HepG2 (cell line): ENCODE measurements around the gene TPBGL. TPM values are rescaled to one million over a fixed set of nuclear protein-coding genes. Genes with fewer than 3 reads are reported as not detected.

Experiments used
- HNRNPUL1 ChIP-seq: fragments of 200-400 bp; formaldehyde crosslinking; IDR thresholded peaks from 2 replicates; pipeline ENCODE4 v1.6.1; 2017; ENCODE audit warnings: low read depth, mild to moderate bottlenecking, low read length, moderate library complexity
- HOXA9 ChIP-seq: sonication (generic); formaldehyde crosslinking; IDR thresholded peaks from 2 replicates; pipeline ENCODE4 v1.8.1; 2022; ENCODE audit warnings: missing genetic modification reagents, mild to moderate bottlenecking, moderate library complexity, borderline replicate concordance
- IRX3 ChIP-seq: sonication (generic); formaldehyde crosslinking; IDR thresholded peaks from 2 replicates; pipeline ENCODE4 v1.8.1; 2023; ENCODE audit warnings: mild to moderate bottlenecking, low read depth, missing genetic modification reagents, borderline replicate concordance
- JDP2 ChIP-seq: sonication (generic); formaldehyde crosslinking; IDR thresholded peaks from 2 replicates; pipeline ENCODE4 v1.8.1; 2022; ENCODE audit warnings: missing genetic modification reagents, borderline replicate concordance
- MTF1 ChIP-seq: sonication (generic); formaldehyde crosslinking; IDR thresholded peaks from 2 replicates; pipeline ENCODE4 v1.5.0; 2020; ENCODE audit warnings: missing genetic modification reagents
- NFYB ChIP-seq: sonication (generic); formaldehyde crosslinking; IDR thresholded peaks from 2 replicates; pipeline ENCODE4 v1.4.0; 2020; ENCODE audit warnings: missing genetic modification reagents
- PCBP2 ChIP-seq: fragments of 200-400 bp; formaldehyde crosslinking; optimal IDR thresholded peaks from 2 replicates; pipeline ENCODE3; 2018; ENCODE audit warnings: low read length, low read depth; ENCODE audit not compliant: poor library complexity, severe bottlenecking
- ZBTB1 ChIP-seq: sonication (generic); formaldehyde crosslinking; IDR thresholded peaks from 2 replicates; pipeline ENCODE4 v1.4.0; 2020; ENCODE audit warnings: missing genetic modification reagents, borderline replicate concordance
- ZC3H4 ChIP-seq: sonication (generic); formaldehyde crosslinking; IDR thresholded peaks from 2 replicates; pipeline ENCODE4 v1.4.0; 2020; ENCODE audit warnings: missing genetic modification reagents, borderline replicate concordance
- ZNF251 ChIP-seq: sonication (generic); formaldehyde crosslinking; IDR thresholded peaks from 2 replicates; pipeline ENCODE4 v1.9.0; 2021; ENCODE audit warnings: mild to moderate bottlenecking, missing genetic modification reagents
- ZNF501 ChIP-seq: sonication (generic); formaldehyde crosslinking; IDR thresholded peaks from 2 replicates; pipeline ENCODE4 v1.5.1; 2020; ENCODE audit warnings: mild to moderate bottlenecking, moderate library complexity, missing genetic modification reagents
- ZNF720 ChIP-seq: sonication (generic); formaldehyde crosslinking; IDR thresholded peaks from 2 replicates; pipeline ENCODE4 v1.4.0; 2020; ENCODE audit warnings: missing genetic modification reagents
- ZSCAN12 ChIP-seq: sonication (generic); formaldehyde crosslinking; IDR thresholded peaks from 2 replicates; pipeline ENCODE4 v1.9.0; 2021; ENCODE audit warnings: mild to moderate bottlenecking, missing genetic modification reagents
- polyA plus RNA-seq, 8 experiments: library from polyadenylated mRNA; depleted of rRNA in 3 of 8; stranded (reverse) in 7 of 8; unstranded in 1 of 8; fragments of >200 nt; fragmentation: Illumina TruSeq in 4 of 8; extraction: Trizol in 4 of 8; gene quantifications; 2 replicates each; pipeline versions ENCODE4 v1.2.1 to v1.2.3, GENCODE V29; 2011 to 2016; ENCODE audit warnings: low read depth in 4 of 8, missing spikeins in 1 of 8, mixed read lengths in 1 of 8; ENCODE audit not compliant: insufficient read depth in 1 of 8
- total RNA-seq, 5 experiments: library from RNA; depleted of rRNA; stranded (reverse); fragments of >200 nt; fragmentation: Illumina TruSeq; extraction: Trizol; gene quantifications; 2 replicates each; pipeline ENCODE4 v1.2.3, GENCODE V29; 2016; ENCODE audit warnings: low read depth in 1 of 5
- TF ChIP-seq, protein P1 (sequence below): IDR thresholded peaks from 2 replicates; pipeline ENCODE4 v1.6.1; 2016
- TF ChIP-seq, protein P2 (sequence below): sonication (generic); formaldehyde crosslinking; IDR thresholded peaks from 2 replicates; pipeline ENCODE4 v1.9.0; 2021; ENCODE audit warnings: missing genetic modification reagents, mild to moderate bottlenecking, borderline replicate concordance
- TF ChIP-seq, protein P3 (sequence below): sonication (generic); formaldehyde crosslinking; IDR thresholded peaks from 2 replicates; pipeline ENCODE4 v1.4.0; 2020; ENCODE audit warnings: missing genetic modification reagents
- TF ChIP-seq, protein P4 (sequence below): sonication (generic); formaldehyde crosslinking; IDR thresholded peaks from 2 replicates; pipeline ENCODE4 v1.4.0; 2020; ENCODE audit warnings: missing genetic modification reagents
- TF ChIP-seq, protein P5 (sequence below): sonication (generic); formaldehyde crosslinking; conservative IDR thresholded peaks from 2 replicates; pipeline ENCODE4 v1.4.0; 2020; ENCODE audit warnings: mild to moderate bottlenecking, missing genetic modification reagents, moderate library complexity

TPBGL gene
- total and polyA plus RNA-seq, 2 of the 13 experiments (the other 11 are each of a cell fraction or from before 2014, with no cell fraction given) = not detected

DNA sequence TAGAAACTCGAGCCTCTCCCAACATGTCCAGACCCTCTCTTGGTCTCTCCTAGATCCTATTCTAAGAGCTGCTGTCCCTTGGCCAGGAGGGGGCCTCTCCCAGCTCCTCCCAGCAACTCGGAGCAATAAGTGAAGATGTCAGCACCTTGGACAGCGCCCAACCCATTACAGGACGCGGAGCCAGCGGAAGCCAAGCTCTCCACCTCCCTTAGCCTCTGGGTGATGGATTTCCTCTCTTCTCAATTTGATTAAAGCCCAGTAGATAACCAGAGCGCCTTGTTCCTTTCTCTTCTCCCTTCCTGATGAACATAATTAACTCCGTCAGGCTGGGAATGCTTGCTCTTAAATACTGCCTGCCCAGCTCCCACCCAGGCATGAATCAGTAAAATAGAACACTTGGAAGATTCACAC, 26.2 kb upstream of the TPBGL start (continued):
- TF ChIP-seq ZNF501 (CRISPR knock-in tag) (0 out of 2 replicates have a peak, but pooled peaks have one; percentile 49), ZNF251 (CRISPR knock-in tag) (peak; percentile 72; the same call in 1 of the 2 replicates), NFYB (CRISPR knock-in tag) (0 out of 2 replicates have a peak, but pooled peaks have one; percentile 31), ZSCAN12 (CRISPR knock-in tag) (peak; percentile 95; the same call in 1 of the 2 replicates), ZNF720 (CRISPR knock-in tag) (peak; percentile 93), PCBP2 (no peak), ZBTB1 (CRISPR knock-in tag) (peak; percentile 85; the same call in 1 of the 2 replicates), HOXA9 (CRISPR knock-in tag) (peak; percentile 64; the same call in 1 of the 2 replicates), ZC3H4 (CRISPR knock-in tag) (peak; percentile 68; the same call in 1 of the 2 replicates), HNRNPUL1 (no peak), JDP2 (CRISPR knock-in tag) (0 out of 2 replicates have a peak, but pooled peaks have one; percentile 62), MTF1 (peak; percentile 88), IRX3 (CRISPR knock-in tag) (peak; percentile 83; the same call in 1 of the 2 replicates)
- TF ChIP-seq, protein P1, sequence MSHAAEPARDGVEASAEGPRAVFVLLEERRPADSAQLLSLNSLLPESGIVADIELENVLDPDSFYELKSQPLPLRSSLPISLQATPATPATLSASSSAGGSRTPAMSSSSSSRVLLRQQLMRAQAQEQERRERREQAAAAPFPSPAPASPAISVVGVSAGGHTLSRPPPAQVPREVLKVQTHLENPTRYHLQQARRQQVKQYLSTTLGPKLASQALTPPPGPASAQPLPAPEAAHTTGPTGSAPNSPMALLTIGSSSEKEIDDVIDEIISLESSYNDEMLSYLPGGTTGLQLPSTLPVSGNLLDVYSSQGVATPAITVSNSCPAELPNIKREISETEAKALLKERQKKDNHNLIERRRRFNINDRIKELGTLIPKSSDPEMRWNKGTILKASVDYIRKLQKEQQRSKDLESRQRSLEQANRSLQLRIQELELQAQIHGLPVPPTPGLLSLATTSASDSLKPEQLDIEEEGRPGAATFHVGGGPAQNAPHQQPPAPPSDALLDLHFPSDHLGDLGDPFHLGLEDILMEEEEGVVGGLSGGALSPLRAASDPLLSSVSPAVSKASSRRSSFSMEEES (CRISPR knock-in tag) = peak; percentile 93
- TF ChIP-seq, protein P2, sequence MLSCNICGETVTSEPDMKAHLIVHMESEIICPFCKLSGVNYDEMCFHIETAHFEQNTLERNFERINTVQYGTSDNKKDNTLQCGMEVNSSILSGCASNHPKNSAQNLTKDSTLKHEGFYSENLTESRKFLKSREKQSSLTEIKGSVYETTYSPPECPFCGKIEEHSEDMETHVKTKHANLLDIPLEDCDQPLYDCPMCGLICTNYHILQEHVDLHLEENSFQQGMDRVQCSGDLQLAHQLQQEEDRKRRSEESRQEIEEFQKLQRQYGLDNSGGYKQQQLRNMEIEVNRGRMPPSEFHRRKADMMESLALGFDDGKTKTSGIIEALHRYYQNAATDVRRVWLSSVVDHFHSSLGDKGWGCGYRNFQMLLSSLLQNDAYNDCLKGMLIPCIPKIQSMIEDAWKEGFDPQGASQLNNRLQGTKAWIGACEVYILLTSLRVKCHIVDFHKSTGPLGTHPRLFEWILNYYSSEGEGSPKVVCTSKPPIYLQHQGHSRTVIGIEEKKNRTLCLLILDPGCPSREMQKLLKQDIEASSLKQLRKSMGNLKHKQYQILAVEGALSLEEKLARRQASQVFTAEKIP (CRISPR knock-in tag) = no peak
- TF ChIP-seq, protein P3, sequence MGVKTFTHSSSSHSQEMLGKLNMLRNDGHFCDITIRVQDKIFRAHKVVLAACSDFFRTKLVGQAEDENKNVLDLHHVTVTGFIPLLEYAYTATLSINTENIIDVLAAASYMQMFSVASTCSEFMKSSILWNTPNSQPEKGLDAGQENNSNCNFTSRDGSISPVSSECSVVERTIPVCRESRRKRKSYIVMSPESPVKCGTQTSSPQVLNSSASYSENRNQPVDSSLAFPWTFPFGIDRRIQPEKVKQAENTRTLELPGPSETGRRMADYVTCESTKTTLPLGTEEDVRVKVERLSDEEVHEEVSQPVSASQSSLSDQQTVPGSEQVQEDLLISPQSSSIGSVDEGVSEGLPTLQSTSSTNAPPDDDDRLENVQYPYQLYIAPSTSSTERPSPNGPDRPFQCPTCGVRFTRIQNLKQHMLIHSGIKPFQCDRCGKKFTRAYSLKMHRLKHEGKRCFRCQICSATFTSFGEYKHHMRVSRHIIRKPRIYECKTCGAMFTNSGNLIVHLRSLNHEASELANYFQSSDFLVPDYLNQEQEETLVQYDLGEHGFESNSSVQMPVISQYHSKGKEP (CRISPR knock-in tag) = peak; percentile 98
- TF ChIP-seq, protein P4, sequence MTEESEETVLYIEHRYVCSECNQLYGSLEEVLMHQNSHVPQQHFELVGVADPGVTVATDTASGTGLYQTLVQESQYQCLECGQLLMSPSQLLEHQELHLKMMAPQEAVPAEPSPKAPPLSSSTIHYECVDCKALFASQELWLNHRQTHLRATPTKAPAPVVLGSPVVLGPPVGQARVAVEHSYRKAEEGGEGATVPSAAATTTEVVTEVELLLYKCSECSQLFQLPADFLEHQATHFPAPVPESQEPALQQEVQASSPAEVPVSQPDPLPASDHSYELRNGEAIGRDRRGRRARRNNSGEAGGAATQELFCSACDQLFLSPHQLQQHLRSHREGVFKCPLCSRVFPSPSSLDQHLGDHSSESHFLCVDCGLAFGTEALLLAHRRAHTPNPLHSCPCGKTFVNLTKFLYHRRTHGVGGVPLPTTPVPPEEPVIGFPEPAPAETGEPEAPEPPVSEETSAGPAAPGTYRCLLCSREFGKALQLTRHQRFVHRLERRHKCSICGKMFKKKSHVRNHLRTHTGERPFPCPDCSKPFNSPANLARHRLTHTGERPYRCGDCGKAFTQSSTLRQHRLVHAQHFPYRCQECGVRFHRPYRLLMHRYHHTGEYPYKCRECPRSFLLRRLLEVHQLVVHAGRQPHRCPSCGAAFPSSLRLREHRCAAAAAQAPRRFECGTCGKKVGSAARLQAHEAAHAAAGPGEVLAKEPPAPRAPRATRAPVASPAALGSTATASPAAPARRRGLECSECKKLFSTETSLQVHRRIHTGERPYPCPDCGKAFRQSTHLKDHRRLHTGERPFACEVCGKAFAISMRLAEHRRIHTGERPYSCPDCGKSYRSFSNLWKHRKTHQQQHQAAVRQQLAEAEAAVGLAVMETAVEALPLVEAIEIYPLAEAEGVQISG = peak; percentile 83
- TF ChIP-seq, protein P5, sequence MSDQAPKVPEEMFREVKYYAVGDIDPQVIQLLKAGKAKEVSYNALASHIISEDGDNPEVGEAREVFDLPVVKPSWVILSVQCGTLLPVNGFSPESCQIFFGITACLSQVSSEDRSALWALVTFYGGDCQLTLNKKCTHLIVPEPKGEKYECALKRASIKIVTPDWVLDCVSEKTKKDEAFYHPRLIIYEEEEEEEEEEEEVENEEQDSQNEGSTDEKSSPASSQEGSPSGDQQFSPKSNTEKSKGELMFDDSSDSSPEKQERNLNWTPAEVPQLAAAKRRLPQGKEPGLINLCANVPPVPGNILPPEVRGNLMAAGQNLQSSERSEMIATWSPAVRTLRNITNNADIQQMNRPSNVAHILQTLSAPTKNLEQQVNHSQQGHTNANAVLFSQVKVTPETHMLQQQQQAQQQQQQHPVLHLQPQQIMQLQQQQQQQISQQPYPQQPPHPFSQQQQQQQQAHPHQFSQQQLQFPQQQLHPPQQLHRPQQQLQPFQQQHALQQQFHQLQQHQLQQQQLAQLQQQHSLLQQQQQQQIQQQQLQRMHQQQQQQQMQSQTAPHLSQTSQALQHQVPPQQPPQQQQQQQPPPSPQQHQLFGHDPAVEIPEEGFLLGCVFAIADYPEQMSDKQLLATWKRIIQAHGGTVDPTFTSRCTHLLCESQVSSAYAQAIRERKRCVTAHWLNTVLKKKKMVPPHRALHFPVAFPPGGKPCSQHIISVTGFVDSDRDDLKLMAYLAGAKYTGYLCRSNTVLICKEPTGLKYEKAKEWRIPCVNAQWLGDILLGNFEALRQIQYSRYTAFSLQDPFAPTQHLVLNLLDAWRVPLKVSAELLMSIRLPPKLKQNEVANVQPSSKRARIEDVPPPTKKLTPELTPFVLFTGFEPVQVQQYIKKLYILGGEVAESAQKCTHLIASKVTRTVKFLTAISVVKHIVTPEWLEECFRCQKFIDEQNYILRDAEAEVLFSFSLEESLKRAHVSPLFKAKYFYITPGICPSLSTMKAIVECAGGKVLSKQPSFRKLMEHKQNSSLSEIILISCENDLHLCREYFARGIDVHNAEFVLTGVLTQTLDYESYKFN (CRISPR knock-in tag) = no peak; the same call in 1 of the 2 replicates
